AG08395 (cell line): ENCODE data around the gene JPH2.

Experiments
- DNase-seq: peaks from one replicate; pipeline ENCODE4 v3.0.0; 2012; ENCODE audit warnings: mixed read lengths, low spot score

The JPH2 gene

DNA sequence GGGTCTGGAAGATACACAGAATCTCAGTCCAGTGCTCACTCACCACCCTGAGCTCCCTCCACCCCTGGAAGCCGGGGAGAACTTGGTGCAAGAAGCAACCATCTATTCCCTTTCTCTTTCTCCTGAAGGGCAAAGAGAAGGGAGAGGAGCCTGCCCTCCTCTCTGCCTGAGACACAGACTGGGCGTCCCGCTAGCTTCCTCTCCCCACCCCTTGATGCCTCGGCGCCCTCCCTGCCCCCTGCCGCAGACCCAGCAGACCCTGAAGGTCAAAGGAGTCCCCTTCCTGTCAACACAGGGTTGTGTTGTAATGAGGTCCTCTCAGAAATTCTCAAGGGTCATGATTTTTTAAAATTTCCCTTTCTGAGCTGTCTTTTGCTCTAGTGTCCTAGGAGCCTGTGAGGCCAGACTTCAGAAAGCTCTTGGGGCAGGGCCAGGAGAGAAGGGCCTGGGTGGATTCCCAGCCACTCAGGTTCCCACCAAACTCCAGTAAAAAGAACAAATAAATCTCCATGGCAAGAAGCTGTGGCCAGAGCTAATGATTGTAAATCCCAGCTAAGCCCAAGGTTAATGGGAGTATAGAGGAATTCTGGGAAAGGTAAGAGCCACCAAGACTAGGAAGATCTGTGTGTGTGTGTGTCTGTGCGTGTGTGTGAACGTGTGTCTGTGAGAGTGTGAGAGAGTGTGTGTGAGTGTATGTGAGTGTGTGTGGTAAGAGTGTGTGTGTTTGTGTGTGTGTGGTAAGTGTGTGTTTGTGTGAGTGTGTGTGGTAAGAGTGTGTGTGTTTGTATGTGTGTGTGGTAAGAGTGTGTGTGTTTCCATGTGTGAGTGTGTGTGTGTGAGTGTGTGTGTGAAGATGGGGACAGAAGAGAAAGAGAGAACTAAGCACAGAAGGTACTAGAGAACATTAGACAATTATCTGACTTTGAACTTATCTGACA, 1.1 kb upstream of the JPH2 start:
- peak; percentile 47 for DNase-seq

- peak; percentile 16 for DNase-seq
These were observed 324 bp downstream of the JPH2 start for GRCh38 chr20:44186674-44187053.

DNA sequence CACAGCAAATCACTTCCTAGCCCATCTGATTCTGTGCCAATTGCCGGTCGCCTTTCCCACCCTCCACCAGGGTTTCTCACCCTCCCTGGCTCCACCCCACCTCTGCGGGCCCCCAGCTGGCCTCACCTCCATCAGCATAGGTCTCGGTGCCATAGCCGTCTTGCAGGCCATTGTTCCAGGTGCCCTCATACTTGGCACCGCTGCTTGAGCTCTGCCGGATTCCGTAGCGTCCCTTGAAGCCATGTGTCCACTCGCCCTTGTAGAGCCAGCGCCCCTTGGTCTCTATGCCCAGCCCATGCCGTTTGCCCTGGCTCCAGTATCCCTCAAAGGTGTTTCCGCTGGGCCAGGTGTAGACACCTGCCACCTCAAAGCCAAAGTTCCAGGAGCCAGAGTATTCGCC, 787 bp downstream of the JPH2 start:
- DNase-seq = no peak

GRCh38 chr20:44185574-44185973, 1.4 kb downstream of the JPH2 start:
- DNase-seq = no peak

- DNase-seq = no peak
These were observed 3.7 kb downstream of the JPH2 start for GRCh38 chr20:44183282-44183681.

DNA sequence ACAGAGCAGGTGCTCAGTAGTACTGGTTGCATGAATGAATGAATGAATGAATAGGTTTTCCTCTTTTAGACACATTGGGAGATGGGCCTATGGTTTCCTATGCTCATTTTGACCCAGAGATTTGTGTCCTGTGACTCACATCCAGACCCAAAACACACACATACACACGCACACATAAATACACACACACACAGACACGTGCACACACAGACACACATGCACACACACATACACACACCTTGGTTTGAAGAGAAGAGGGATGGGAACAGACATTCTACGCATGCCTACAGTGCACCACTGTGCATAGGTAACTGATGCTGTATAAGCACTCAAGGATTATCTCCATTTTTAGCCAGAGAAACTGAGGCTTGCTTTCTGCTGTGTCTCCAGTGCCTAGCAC, 4.1 kb downstream of the JPH2 start:
- DNase-seq = no peak

DNA sequence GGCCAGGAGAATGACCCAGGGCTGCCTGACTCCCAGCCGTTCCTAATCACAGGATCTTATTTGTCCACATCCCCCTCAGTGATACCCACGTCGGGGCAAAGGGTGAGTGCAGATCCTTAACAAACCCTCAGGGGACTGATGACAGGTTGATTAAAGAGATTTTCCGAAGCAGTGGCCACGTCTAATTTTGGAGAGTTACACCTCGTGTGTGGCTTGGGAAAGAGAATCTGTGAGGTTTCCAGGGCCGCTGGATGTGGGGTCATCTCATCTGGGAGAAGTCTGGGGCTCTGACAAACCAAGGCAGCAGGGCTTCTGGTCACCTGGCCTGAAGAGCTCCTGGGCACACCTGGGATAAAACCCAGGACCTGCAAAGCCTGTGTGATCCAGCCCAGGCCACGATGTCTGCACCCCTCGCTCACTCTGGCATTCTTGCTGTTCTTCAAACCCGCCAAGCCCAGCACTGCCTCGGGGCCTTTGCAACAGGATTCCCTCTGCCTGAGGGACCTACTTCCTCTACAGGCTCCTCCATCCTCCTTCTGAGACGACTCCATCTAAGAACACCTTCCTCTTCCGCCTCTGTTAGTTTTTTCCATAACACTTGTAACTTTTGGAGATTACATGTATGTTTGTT, 4.7 kb downstream of the JPH2 start:
- DNase-seq = no peak

GRCh38 chr20:44181611-44182010, 5.4 kb downstream of the JPH2 start:
- DNase-seq = no peak

DNA sequence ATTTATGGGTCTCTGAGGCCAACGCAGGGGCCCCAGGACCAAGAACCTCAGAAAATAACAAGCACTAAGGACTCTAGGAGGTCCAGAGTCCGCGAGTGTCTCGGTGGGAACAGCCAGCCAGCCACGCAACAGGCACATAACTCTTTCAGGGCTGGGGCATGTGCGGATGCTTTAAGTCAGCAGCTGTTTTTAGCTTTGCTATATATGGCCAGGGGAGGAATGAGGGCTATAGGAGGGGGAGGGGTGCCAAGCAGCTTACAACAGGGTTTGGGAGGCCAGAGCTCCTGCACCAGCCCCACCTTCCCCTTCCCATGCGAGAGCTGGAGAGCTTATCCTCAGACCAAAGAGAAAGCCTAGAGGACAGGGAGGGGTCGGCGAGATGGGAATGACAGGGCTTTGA, 6.2 kb downstream of the JPH2 start:
- peak; percentile 26 for DNase-seq

DNA sequence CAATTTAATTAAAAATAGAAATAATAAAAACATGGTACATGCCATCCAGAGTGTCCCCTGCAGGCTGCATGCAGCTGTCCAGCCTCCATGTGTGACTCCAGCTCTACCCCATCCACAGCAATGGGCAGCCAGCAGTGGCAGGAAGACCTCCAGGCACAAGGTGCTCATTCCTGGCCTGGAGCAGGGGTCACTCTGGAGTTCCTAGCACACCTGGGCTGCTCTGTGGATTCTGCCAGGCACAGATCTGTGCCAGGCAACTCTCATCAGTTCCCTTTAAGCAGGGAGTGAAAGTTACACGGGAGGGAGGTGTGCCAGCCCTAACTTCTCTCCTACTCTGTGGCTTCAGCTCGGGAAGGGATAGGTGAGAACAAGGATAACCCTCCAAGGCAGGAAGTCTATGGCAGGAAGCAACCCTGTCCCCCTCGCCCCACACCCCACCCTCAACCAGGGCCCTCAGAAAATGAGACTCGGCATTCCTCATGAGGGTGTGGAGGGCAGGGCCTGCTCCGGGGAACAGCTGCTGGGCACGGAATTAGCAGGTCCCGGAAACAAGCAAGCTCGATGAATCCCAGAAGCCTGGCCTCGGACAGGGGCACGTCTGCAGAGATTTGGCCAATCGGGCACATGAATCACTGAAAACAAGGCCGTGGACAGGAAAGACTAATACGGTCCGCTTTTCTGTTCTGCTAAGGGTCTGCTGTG, 10.0 kb downstream of the JPH2 start:
- DNase-seq = peak; percentile 67

GRCh38 chr20:44174996-44175765, 11.8 kb downstream of the JPH2 start:
- DNase-seq = no peak

DNA sequence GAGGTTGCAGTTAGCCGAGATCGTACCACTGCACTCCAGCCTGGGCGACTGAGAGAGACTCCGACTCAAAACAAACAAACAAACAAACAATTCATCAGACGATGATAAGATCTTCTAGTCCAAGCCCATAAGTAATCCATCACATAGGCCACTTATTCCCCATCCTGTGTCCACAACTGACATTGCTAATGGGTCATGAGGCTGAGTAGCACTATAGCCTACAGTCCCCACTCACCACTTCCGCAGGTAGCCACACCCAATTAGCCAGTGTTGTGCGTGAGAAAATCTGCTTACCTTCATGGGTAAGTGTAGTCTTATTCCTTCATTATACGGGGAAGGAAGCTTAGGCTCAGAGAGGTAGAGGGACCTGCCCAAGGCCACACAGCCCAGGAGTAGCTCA, 13.1 kb downstream of the JPH2 start:
- no peak for DNase-seq

GRCh38 chr20:44173116-44173515, 13.9 kb downstream of the JPH2 start:
- no peak for DNase-seq

GRCh38 chr20:44172572-44172950, 14.4 kb downstream of the JPH2 start:
- DNase-seq = no peak

GRCh38 chr20:44171775-44172571, 15.0 kb downstream of the JPH2 start:
- DNase-seq = no peak

DNA sequence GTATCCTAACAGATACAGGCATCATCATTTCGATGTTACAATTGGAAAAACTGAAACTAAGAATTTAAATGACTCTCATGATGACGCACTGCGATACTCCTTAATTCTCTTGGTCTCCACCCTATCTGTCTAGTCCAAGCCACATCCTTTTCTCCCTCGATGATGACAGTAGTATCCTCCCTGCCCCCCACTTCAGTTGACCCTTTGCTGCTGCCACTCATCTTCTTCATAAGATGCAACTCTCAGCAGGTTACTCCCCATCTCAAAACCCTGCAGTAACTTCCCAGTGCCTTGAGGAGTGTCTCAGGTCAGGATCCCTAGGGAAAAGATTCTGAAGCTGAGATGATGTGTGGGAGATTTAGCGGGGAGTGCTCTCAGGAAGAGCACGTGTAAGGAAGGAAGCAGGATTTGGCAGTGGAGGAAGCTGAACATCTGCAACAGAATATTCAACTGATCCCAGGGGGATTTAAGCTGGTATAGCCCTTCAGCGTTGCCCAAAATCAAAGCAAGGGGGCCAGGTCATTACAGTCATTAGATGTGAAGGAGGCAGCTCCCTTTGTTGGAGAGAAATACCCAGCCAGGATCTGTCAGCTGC, 16.1 kb downstream of the JPH2 start:
- peak; percentile 62 for DNase-seq

- no peak for DNase-seq
These were observed 19.3 kb downstream of the JPH2 start for GRCh38 chr20:44167736-44168135.

DNA sequence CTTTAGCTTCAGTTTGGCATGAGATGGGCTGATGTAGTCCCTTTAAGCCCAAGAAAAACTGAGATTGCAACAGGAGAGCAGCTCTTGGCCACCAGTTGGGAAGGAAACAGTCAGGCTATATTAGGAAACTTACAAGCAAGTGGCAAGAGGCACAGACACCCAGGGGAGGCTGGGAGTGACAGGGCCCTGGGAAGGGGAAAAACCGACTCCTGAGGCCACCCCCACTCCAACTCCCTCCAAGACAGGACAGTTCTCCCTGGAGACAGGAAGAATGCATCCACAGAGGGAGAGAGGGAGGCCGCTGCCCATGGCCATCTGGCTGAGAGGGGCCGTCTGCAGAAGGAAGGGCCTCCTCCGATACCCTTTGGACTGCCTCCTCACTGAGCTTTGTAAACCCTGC, 20.5 kb downstream of the JPH2 start:
- DNase-seq = peak; percentile 94

GRCh38 chr20:44166008-44166407, 21.0 kb downstream of the JPH2 start:
- peak; percentile 79 for DNase-seq

GRCh38 chr20:44160133-44160532, 26.9 kb downstream of the JPH2 start:
- DNase-seq = no peak

GRCh38 chr20:44159711-44160110, 27.3 kb downstream of the JPH2 start:
- no peak for DNase-seq
